Karpas-422 (cell line): ENCODE results near the gene CD200R1L. TPM values are rescaled to one million over a fixed set of nuclear protein-coding genes. Genes with fewer than 3 reads are reported as not detected.
A peak's percentile ranks its signal among the peaks of the same experiment; 100 is the strongest.

Source experiments
- DNase-seq: peaks from one replicate; pipeline ENCODE4 v3.0.0-alpha.2; 2015
- H2AFZ ChIP-seq: fragments of 200-600 bp; sonication (generic); 2 replicates; pipeline ENCODE4 v1.6.1; 2014; ENCODE audit warnings: antibody characterized with exemption, low read length, mixed read lengths
- H3K27ac ChIP-seq: fragments of 200-600 bp; sonication (generic); 2 replicates; pipeline ENCODE4 v1.5.1; 2014; ENCODE audit warnings: mild to moderate bottlenecking, low read length, moderate library complexity
- H3K27me3 ChIP-seq: fragments of 200-600 bp; sonication (generic); 2 replicates; pipeline ENCODE4 v1.6.1; 2014; ENCODE audit warnings: low read length, mixed read lengths
- H3K36me3 ChIP-seq: fragments of 200-600 bp; sonication (generic); 2 replicates; pipeline ENCODE4 v1.6.1; 2014; ENCODE audit warnings: low read length, mixed read lengths; ENCODE audit not compliant: insufficient read depth
- H3K4me1 ChIP-seq: fragments of 200-600 bp; sonication (generic); 2 replicates; pipeline ENCODE4 v1.6.1; 2014; ENCODE audit warnings: mild to moderate bottlenecking, low read length, mixed read lengths
- H3K4me2 ChIP-seq: fragments of 200-600 bp; sonication (generic); 2 replicates; pipeline ENCODE4 v1.6.1; 2014; ENCODE audit warnings: low read length, low read depth, mild to moderate bottlenecking; ENCODE audit not compliant: poor library complexity, severe bottlenecking
- H3K4me3 ChIP-seq: fragments of 200-600 bp; sonication (generic); 2 replicates; pipeline ENCODE4 v1.5.1; 2014; ENCODE audit warnings: mild to moderate bottlenecking, antibody characterized with exemption, low read length, mixed read lengths
- H3K79me2 ChIP-seq: fragments of 200-600 bp; sonication (generic); 2 replicates; pipeline ENCODE4 v1.6.1; 2014; ENCODE audit warnings: mild to moderate bottlenecking, low read length, mixed read lengths
- H3K9ac ChIP-seq: fragments of 200-600 bp; sonication (generic); 2 replicates; pipeline ENCODE4 v1.6.0; 2014; ENCODE audit warnings: low read length
- H3K9me2 ChIP-seq: fragments of 200-600 bp; sonication (generic), shearing (Covaris generic); replicated peaks from 2 replicates; pipeline ENCODE4 v1.6.0; 2014; ENCODE audit warnings: mild to moderate bottlenecking, low read length, moderate library complexity; ENCODE audit not compliant: insufficient read depth
- H3K9me3 ChIP-seq: fragments of 300-700, 200-600 bp; sonication (generic); 2 replicates; pipeline ENCODE4 v1.6.1; 2014; ENCODE audit warnings: low read length, mixed read lengths
- H4K20me1 ChIP-seq: fragments of 200-600 bp; sonication (generic); 2 replicates; pipeline ENCODE4 v1.6.1; 2014; ENCODE audit warnings: mild to moderate bottlenecking, antibody characterized with exemption, low read length, low read depth; ENCODE audit not compliant: insufficient read depth
- total RNA-seq: library from RNA; depleted of rRNA; stranded (reverse); fragments of >200 nt; shearing (Covaris generic); gene quantifications from 2 replicates; pipeline ENCODE4 v1.2.3, GENCODE V29; 2014; ENCODE audit warnings: low replicate concordance

The CD200R1L gene
- total RNA-seq, 1 experiment from 2014 or later, result not detected

DNA sequence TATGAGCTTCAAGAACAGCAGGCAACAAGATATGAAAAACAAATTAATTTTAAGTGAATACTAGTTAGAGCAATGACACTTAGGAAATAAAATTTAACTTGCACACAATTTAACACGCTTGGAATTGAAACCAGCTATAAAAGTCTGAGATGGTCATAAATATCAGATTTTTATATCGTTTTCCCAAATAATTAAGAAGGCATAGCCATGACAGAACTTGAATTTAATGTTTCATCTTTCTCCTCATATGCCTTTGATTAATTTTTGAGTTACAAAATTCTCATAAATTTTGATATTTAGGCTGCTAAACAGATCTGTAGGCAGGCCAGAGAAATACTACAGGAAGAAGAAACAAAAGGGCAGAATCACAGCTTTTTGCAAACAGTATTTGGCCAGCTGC, 38.5 kb downstream of the CD200R1L start:
- no peak overlapping the region for H3K4me2 ChIP-seq
- no peaks in the 10 kb centered on the region for H4K20me1 ChIP-seq
- no peaks in the 10 kb centered on the region for H3K79me2 ChIP-seq
- no peak overlapping the region for H3K9ac ChIP-seq
- H3K4me1 ChIP-seq, result peaks cover 21% of the 10 kb centered on the region
- no peak overlapping the region for H3K27ac ChIP-seq
- H3K9me3 ChIP-seq, result no peaks in the 10 kb centered on the region
- H3K36me3 ChIP-seq, result no peaks in the 10 kb centered on the region
- DNase-seq, result no peak
- H2AFZ ChIP-seq, result no peak overlapping the region
- H3K4me3 ChIP-seq, result no peak overlapping the region
- no peaks in the 10 kb centered on the region for H3K9me2 ChIP-seq
- no peaks in the 10 kb centered on the region for H3K27me3 ChIP-seq

DNA sequence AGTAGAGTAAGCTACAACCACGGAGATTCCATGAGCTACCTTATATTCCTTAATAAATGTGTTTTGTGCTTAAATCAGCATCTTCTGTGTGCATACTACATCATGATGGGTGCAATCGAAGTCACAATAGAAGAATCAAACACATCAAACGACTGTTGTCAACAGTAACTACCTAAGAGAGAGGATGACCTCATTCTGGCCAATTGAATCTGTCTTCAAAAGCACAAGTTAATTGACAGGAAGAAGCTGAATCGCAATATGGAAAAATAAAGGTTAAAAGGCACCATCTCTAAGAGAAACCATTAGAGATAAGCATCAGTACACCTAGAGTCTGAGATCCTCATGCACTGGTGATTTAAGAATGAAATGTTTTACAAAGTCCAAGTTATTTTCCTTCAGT, 39.0 kb downstream of the CD200R1L start:
- Histone ChIP-seq H3K4me3 (no peak overlapping the region), H2AFZ (no peak overlapping the region), H3K27me3 (no peaks in the 10 kb centered on the region), H3K79me2 (no peaks in the 10 kb centered on the region), H3K9ac (no peak overlapping the region), H3K36me3 (no peaks in the 10 kb centered on the region), H3K4me1 (peaks cover 21% of the 10 kb centered on the region), H4K20me1 (no peaks in the 10 kb centered on the region), H3K9me2 (no peaks in the 10 kb centered on the region), H3K4me2 (no peak overlapping the region), H3K9me3 (no peaks in the 10 kb centered on the region), H3K27ac (no peak overlapping the region)
- DNase-seq, result no peak

DNA sequence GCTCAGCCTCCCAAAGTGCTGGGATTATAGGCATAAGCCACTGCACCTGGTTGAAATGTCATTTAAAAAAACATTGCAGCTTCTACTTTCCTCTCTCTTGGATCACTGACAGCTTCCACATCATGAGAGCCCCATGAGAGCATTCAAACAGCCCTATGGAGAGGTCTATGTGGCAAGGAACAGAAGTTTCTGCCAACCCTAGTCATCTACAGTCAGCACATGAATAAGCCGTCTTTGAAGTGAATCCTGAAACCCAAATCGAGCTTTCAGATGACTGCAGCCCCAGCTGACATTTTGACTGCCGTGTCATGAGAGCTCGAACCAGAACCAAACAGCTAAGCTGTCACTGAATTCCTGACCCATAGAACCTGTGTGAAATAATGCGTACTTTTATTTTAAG, 39.8 kb downstream of the CD200R1L start:
- no peak for DNase-seq
- Histone ChIP-seq H3K27me3 (no peaks in the 10 kb centered on the region), H3K4me2 (no peak overlapping the region), H2AFZ (no peak overlapping the region), H3K9me3 (no peaks in the 10 kb centered on the region), H3K9me2 (no peaks in the 10 kb centered on the region), H3K9ac (no peak overlapping the region), H3K27ac (no peak overlapping the region), H3K4me3 (no peak overlapping the region), H3K4me1 (peaks cover 23% of the 10 kb centered on the region), H3K36me3 (no peaks in the 10 kb centered on the region), H4K20me1 (no peaks in the 10 kb centered on the region), H3K79me2 (no peaks in the 10 kb centered on the region)

DNA sequence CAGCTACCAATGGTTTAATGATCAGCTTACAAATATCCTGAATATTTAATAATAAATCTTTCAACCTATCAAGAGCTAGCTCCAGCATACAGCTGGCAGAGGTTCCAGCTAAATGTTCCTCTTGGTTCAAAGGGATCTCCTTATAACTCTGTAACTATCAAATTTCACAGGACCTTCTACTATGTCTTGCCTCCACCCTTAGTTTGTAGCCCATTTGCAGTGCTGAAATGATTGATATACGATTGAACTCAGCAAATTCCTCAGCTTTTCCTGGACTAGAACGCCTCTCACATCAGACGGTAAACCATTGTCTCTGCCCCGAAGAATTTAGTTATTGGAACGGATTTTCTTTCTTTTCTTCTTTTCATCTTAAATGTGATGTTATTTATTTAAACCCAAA, 41.5 kb downstream of the CD200R1L start:
- Histone ChIP-seq H4K20me1 (no peaks in the 10 kb centered on the region), H2AFZ (no peak overlapping the region), H3K36me3 (no peaks in the 10 kb centered on the region), H3K9me3 (no peaks in the 10 kb centered on the region), H3K9me2 (no peaks in the 10 kb centered on the region), H3K4me2 (no peak overlapping the region), H3K4me3 (no peak overlapping the region), H3K27ac (no peak overlapping the region), H3K9ac (no peak overlapping the region), H3K4me1 (peaks cover 25% of the 10 kb centered on the region), H3K27me3 (no peaks in the 10 kb centered on the region), H3K79me2 (no peaks in the 10 kb centered on the region)
- DNase-seq, result no peak

DNA sequence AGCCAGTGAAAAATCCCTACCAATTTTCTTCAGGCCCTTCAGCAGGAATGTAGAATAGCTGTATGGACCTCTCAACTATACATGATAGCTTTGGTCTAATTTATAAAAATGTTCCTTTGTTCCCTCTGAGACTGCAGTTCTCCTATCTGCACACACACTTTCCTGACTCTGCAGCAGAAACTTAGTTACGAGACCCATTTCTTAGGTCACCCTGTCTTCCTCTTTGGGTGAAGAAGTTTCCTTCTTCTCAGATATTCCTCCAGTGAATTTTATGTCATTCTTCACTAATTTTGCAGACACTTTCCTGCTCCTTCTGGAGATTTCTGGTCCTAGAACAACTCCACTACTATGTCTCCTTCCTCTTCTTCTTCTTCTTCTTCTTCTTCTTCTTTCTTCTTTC, 42.6 kb downstream of the CD200R1L start:
- no peak for DNase-seq

DNA sequence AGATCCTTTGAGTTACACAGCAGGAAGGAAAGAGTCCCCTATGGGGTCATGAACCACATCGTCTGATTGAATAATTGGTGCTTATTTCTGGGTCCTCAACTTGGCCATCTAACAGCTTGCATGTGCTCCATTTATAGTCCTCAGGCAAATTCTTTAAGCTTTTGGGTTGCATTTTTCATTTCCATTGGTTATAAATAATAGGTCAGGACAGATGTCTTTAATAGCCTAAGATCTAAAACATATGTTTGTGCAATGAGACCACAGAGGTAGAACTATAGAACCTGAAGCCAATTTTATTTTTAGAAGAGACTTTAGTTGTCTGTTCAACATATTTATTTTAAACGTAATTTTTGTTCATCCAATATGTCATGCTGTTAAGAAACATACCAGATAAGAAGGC, 43.2 kb downstream of the CD200R1L start:
- H3K27me3 ChIP-seq, result no peaks in the 10 kb centered on the region
- H3K9me3 ChIP-seq, result no peaks in the 10 kb centered on the region
- H3K9me2 ChIP-seq, result no peaks in the 10 kb centered on the region
- no peaks in the 10 kb centered on the region for H4K20me1 ChIP-seq
- no peak overlapping the region for H3K27ac ChIP-seq
- no peak overlapping the region for H3K9ac ChIP-seq
- peaks cover 25% of the 10 kb centered on the region for H3K4me1 ChIP-seq
- DNase-seq, result peak; percentile 67
- H3K4me3 ChIP-seq, result no peak overlapping the region
- no peak overlapping the region for H2AFZ ChIP-seq
- no peaks in the 10 kb centered on the region for H3K79me2 ChIP-seq
- peak overlapping the region; percentile 18 for H3K4me2 ChIP-seq
- H3K36me3 ChIP-seq, result no peaks in the 10 kb centered on the region

More for the DNA sequence above, 42.6 kb downstream of the CD200R1L start:
- no peaks in the 10 kb centered on the region for H3K9me3 ChIP-seq
- H3K27ac ChIP-seq, result no peak overlapping the region
- no peak overlapping the region for H3K4me3 ChIP-seq
- H3K4me1 ChIP-seq, result peaks cover 25% of the 10 kb centered on the region
- H3K4me2 ChIP-seq, result peak overlapping the region; percentile 18
- no peaks in the 10 kb centered on the region for H3K36me3 ChIP-seq
- no peak overlapping the region for H2AFZ ChIP-seq
- H3K9ac ChIP-seq, result no peak overlapping the region
- no peaks in the 10 kb centered on the region for H3K9me2 ChIP-seq
- no peaks in the 10 kb centered on the region for H3K27me3 ChIP-seq
- no peaks in the 10 kb centered on the region for H4K20me1 ChIP-seq
- no peaks in the 10 kb centered on the region for H3K79me2 ChIP-seq

DNA sequence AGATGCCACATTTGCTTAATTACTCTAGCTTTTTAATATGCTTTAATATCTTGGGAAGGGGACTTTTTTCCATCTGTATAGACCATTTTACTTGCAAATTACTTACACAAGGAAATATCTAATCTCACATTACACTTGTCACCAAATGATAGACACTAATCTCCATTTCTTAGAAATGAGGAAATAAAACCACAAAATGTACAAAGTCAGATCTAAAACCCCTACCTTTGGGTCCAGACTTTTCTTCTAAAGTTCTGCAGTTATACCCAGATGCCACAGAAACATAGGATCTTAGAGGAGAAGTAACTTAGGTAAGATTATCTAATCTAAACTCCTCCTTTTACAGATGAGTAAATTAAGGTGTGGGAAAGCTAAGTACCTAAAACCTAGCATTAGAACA, 44.3 kb downstream of the CD200R1L start:
- Histone ChIP-seq H3K27me3 (no peaks in the 10 kb centered on the region), H3K36me3 (no peaks in the 10 kb centered on the region), H3K4me2 (no peak overlapping the region), H3K79me2 (no peaks in the 10 kb centered on the region), H3K4me3 (no peak overlapping the region), H3K9ac (no peak overlapping the region), H2AFZ (no peak overlapping the region), H3K27ac (no peak overlapping the region), H3K9me2 (no peaks in the 10 kb centered on the region), H3K9me3 (no peaks in the 10 kb centered on the region), H4K20me1 (no peaks in the 10 kb centered on the region), H3K4me1 (peaks cover 25% of the 10 kb centered on the region)
- no peak for DNase-seq

DNA sequence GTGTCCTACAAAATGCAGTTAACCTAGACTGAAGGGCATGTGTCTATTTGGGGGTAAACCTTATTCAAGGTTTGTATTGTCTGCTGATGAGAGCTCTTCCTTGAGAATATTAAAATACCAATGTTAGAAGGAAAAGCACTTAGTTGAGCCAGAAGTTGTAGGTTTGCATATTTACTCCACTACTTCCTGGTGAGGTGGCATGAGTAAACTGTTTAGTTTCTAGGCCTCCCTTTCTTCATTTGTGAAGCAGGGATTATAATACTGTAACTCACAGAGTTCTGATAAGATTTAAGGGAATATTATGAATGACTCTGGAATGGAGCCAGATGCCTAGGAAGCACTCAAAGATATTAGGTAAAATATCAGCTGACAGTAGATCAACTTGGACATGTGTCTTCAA, 46.7 kb downstream of the CD200R1L start:
- no peaks in the 10 kb centered on the region for H3K79me2 ChIP-seq
- H3K9me2 ChIP-seq, result no peaks in the 10 kb centered on the region
- H3K4me3 ChIP-seq, result no peak overlapping the region
- H3K27ac ChIP-seq, result no peak overlapping the region
- H3K27me3 ChIP-seq, result no peaks in the 10 kb centered on the region
- no peak for DNase-seq
- H4K20me1 ChIP-seq, result no peaks in the 10 kb centered on the region
- H3K9ac ChIP-seq, result no peak overlapping the region
- H3K4me1 ChIP-seq, result peaks cover 25% of the 10 kb centered on the region
- no peaks in the 10 kb centered on the region for H3K9me3 ChIP-seq
- H3K4me2 ChIP-seq, result no peak overlapping the region
- H2AFZ ChIP-seq, result no peak overlapping the region
- no peaks in the 10 kb centered on the region for H3K36me3 ChIP-seq

DNA sequence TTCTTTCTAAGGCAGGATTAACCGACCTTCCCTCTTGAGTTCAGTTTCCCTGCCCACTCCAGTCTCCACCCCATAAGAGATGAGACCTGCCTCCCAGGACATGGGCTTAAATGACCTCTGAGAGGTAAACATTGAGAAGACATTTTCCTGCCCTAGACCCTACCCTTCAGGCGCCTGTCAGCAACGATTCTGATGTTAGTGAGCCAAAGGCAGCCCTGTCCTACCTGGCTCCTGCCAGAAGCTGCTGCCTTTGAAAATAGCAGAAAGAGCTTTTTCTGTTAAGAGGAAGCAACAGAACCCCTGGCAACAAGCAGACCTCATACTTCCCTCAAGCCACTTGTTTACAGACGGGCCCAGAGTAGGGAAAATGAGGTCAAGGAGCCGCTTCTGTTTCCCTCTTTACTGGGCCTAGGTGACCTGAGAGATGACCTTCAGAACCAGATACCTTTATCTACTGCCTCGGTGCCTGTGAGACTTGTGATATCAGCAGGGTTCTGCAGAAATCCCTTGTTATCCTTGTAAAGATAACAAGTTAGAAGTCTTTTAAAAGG, 52.0 kb downstream of the CD200R1L start:
- no peak overlapping the region for H3K4me2 ChIP-seq
- no peaks in the 10 kb centered on the region for H3K9me3 ChIP-seq
- no peak overlapping the region for H3K4me3 ChIP-seq
- H3K9me2 ChIP-seq, result no peaks in the 10 kb centered on the region
- H3K27me3 ChIP-seq, result no peaks in the 10 kb centered on the region
- no peaks in the 10 kb centered on the region for H4K20me1 ChIP-seq
- no peak for DNase-seq
- no peak overlapping the region for H3K9ac ChIP-seq
- H3K4me1 ChIP-seq, result no peaks in the 10 kb centered on the region
- H2AFZ ChIP-seq, result no peak overlapping the region
- no peak overlapping the region for H3K27ac ChIP-seq
- no peaks in the 10 kb centered on the region for H3K79me2 ChIP-seq
- H3K36me3 ChIP-seq, result no peaks in the 10 kb centered on the region
